ENCODE measurements around the gene DOCK1.
A peak's percentile ranks its signal among the peaks of the same experiment; 100 is the strongest.

Gene DOCK1

GRCh38 chr10:127331696-127332095 lies 426.5 kb downstream of the DOCK1 start:
- no peak for DNase-seq

GRCh38 chr10:127332631-127333030 lies 427.4 kb downstream of the DOCK1 start:
- no peak for DNase-seq

GRCh38 chr10:127337801-127338200 lies 432.6 kb downstream of the DOCK1 start:
- no peak for DNase-seq

GRCh38 chr10:127338399-127339110 lies 433.3 kb downstream of the DOCK1 start:
- DNase-seq: no peak

GRCh38 chr10:127343821-127344220 lies 438.6 kb downstream of the DOCK1 start:
- no peak for DNase-seq

GRCh38 chr10:127344346-127344745 lies 439.1 kb downstream of the DOCK1 start:
- no peak for DNase-seq

GRCh38 chr10:127345231-127345965 lies 440.2 kb downstream of the DOCK1 start:
- no peak for DNase-seq

GRCh38 chr10:127346604-127347003 lies 441.4 kb downstream of the DOCK1 start:
- DNase-seq: peak; percentile 15 to 19

- DNase-seq: no peak
Observed at GRCh38 chr10:127347202-127347959, 442.2 kb downstream of the DOCK1 start.

GRCh38 chr10:127349737-127350136 lies 444.5 kb downstream of the DOCK1 start:
- DNase-seq: no peak

- DNase-seq: no peak
Observed at GRCh38 chr10:127351542-127351941, 446.3 kb downstream of the DOCK1 start.

GRCh38 chr10:127353544-127353943 lies 448.3 kb downstream of the DOCK1 start:
- DNase-seq: no peak

GRCh38 chr10:127354255-127354654 lies 449.0 kb downstream of the DOCK1 start:
- DNase-seq: no peak

- DNase-seq: no peak
Observed at GRCh38 chr10:127354992-127355391, 449.8 kb downstream of the DOCK1 start.

GRCh38 chr10:127356360-127356759 lies 451.1 kb downstream of the DOCK1 start:
- DNase-seq: no peak

- no peak for DNase-seq
Observed at GRCh38 chr10:127357265-127357664, 452.0 kb downstream of the DOCK1 start.

GRCh38 chr10:127358337-127358736 lies 453.1 kb downstream of the DOCK1 start:
- no peak for DNase-seq

GRCh38 chr10:127364034-127364433 lies 458.8 kb downstream of the DOCK1 start:
- no peak for DNase-seq

GRCh38 chr10:127368101-127368500 lies 462.9 kb downstream of the DOCK1 start:
- no peak for DNase-seq

GRCh38 chr10:127368929-127369328 lies 463.7 kb downstream of the DOCK1 start:
- DNase-seq: no peak

GRCh38 chr10:127370601-127371000 lies 465.4 kb downstream of the DOCK1 start:
- DNase-seq: no peak

- DNase-seq: no peak
Observed at GRCh38 chr10:127372361-127372760, 467.1 kb downstream of the DOCK1 start.

- DNase-seq: no peak
Observed at GRCh38 chr10:127374074-127374680, 468.9 kb downstream of the DOCK1 start.

Data from stimulated activated CD4-positive, alpha-beta T cell treated with anti-CD3 and anti-CD28 coated beads, Interleukin-2, amount 100 ng/mL, for 24 hours (primary cell).